ENCODE data around the gene SOX10.
A peak's percentile ranks its signal among the peaks of the same experiment; 100 is the strongest.

The SOX10 gene

GRCh38 chr22:37983860-37984791 lies at the start of gene SOX10:
Gene SOX10 (minus strand): TSS chr22:37984555. CDS start chr22:37983784, 771 bp downstream.
- peak in 9 of 14 donors; percentile 39 to 78 (median 61) for DNase-seq

DNA sequence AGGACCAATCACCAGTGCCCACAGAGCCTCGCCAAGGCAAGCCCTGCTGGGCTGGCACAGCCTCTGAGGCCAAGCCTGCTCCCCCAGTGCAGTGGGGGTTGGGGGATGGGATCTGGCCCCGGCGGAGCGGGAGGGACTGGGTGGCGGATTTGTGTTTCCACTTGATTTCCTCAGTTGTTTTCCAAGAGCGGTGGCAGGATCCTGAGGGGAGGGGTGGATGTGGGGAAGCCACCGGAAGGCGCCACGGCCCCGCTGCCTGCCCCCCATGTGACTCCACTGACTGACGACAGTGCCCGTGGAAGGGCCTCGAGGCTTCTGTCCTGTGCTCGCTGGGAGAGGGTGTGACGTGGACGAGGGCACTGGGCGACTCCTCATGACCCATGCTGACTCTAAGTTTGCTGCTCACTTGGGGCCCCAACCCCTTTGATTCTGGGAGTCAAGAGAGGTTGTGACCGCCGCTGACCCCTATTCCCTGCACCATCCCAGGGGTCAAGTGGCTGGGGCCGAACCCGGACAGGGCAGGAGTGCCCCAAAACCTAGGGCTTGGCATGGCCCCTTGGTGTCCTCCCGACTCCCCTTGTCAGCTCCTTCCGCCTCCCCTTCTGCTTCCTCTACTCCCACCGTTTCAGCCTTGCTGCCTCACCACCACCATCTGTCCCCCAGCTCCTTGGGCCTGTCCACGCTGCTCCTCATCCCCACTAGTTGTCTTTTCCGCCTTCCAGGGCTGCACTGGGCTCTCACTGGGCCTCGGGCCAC lies 49.3 kb upstream of the SOX10 start:
- DNase-seq: peak in 12 of 14 donors; percentile 51 to 94 (median 83)

DNA sequence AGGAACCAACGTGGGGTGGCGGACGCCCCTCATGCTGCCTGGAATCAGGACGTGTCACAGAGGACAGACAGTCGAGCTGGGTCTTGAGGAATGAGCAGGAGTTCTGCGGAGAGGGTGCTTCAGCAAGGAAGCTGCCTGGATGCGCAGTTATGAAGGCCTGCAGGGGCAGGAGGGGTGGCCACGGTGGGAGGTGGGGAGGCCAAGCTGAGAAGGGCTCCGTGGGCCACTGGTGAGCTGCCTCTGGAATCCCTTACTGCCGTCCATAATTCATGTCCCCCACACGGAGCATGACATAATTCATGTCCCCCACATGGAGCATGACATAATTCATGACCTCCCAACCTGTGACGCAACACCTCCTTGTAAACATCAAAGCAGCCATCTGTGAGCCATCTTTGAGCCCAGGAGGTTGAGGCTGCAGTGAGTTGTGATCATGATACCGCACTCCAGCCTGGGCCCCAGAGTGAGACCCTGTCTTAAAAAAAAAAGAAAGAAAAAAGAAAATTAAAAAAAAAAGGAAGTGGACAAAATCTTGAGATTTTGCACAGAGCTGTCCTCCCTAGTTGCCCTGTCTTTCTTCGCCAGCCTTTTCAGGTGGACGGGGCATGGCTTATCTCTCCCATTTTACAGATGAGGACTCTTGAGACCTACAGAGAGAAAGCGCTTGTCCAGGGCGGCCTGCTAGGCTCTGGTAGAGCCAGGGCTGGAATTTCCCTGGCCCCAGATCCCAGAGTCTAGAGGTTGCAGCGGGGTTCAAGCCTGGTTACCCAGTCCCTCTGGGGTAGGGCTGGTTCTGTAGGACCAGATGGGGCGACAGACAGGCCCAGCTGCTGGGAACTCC lies 48.5 kb upstream of the SOX10 start:
- no peak for DNase-seq

DNA sequence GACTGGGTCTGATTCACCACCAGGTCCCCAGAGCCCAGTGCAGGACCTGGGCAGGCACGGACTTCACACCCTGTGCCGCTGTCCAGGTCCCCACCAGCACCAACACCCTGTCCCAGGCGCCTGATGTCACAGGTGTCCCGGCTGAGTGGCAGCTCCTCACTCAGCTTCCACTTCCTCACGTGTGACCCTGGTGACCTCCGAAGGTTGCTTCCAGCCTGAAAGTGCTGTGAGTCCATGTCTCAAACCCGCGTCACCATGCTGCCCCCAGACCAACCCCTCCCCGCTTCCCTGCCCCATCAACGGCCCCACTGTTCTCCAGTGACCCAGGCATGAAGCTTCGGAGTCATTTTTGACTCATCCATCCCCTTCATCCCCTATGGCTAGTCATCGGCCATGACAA lies 47.1 kb upstream of the SOX10 start:
- DNase-seq: peak in 2 of 14 donors; percentile 40 to 65

- no peak for DNase-seq
Measured at GRCh38 chr22:38030311-38031133, 46.2 kb upstream of the SOX10 start.

DNA sequence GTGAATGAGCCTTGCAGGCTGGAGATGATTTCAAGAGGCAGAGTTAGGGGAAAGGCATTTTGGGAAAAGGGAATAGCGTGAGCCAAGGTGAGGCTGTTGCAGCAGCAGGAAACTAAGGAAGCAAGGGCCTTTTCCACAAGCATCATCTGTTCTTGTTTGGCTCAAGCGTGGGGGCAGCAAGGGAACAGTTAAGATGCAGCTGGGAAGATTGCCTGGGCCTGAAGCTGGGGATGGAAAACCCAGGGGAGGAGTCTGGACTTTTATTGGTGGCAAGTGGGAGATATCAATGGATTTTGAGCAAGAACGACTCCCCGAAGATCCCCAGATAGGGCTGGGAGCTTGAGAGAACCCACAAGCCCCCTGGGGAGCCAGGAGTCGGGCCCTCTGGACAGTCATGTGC lies 45.5 kb upstream of the SOX10 start:
- DNase-seq: no peak

- DNase-seq: no peak
Measured at GRCh38 chr22:38029370-38029769, 45.0 kb upstream of the SOX10 start.

GRCh38 chr22:38028344-38029130 lies 44.2 kb upstream of the SOX10 start:
- no peak for DNase-seq

DNA sequence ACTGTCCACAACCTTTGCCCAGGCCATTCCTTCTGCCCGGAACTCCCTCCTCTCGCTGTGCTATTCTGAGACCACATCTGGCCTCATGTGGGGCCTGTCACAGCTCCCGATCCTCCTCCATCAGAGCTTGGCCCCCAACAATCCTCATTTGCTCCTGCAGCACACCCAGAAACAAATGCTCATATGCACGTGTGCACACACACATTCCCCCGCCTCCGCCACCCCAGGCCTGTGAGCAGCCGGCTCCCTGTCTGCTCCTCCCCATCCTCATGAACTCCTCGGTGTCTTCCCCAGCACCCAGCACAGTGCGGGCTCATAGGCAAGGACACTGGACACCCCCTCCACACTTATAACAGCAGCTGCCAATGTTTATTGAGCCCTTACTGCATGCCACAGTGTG lies 43.1 kb upstream of the SOX10 start:
- DNase-seq: peak in 2 of 14 donors; percentile 41 to 50

DNA sequence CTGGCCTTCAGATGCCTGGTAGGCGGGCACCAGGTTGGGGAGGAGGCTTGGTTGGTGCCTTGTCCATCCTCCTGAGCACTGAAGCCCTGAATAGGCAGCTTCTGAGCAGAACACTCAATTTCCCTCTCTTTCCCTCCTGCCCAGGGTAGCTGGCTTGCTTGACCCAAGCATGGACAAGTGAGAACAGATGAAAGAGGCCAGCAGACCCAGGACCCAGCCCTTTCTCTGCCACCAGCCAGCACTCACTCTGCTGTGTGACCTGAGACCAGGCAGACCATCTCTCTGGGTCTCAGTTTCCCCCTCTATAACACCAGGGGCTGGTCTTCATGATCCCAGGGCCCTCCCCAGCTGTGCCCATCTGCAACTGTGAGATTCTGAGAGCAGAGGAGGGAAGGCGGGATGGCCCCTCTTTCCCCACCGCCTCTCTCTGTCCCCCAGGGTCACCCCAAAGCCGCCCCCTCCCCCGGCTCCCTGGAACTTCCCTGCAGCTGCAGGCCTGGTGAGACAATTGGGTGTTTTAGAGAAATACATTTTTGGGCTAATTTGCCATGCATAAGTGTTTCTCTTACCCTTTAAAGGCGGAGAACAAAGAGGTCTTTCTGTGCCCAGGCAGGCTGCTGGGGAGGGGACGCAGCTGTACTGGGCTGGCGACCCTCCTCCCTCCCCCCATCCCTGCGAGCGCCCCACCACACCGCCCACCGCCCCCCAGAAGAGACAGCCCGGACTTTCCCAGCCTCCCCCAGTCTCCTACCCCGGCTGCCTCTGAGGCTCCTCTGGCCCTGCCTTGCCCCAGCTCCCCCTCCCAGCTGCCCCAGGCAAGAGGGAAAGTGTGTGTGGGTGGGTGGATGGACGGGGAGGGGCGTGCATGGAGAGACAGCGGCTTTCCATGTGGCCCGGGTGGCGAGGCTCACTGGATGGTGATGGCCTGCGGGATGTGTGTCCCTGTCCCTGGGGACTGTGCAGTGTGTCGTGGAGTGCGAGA lies 42.1 kb upstream of the SOX10 start:
- peak in 6 of 14 donors; percentile 41 to 78 (median 62) for DNase-seq

DNA sequence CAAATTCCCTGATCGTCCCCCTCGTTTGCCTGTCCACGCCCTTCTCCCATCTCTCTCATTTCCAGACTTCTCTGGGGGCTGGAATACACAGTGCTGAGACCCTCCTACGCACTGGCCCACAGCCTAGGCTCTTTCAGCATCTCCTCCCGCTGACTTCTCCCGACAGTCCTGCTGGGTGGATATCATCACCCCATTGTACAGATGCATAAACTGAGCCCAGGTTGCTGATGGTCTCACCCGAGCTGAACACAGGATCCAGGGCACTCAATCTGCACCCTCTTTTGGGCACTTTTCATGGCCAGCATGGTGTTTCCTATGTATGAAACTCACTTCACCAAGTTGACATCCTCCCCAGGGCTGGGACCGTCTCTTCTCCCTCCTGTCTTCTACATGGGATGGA lies 41.2 kb upstream of the SOX10 start:
- no peak for DNase-seq

DNA sequence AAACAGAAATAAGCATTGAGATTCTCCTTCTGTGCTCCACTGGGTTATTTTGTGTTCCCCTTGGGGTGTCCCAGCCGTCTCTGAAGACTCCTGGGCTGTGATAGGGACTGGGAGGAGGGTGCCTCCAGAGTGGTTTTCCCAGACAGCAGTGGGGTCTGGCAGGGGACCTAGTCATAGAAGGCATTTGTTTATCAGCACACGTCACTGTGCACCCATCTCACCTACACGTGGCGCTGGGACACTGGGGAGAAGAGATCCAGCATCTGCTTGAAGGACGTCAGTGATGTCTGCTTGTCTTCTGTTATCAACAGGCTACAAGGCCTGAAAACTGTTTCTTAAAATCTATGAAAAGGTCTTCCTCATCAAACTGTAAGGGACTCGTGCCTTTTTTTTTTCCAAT lies 38.7 kb upstream of the SOX10 start:
- no peak for DNase-seq

DNA sequence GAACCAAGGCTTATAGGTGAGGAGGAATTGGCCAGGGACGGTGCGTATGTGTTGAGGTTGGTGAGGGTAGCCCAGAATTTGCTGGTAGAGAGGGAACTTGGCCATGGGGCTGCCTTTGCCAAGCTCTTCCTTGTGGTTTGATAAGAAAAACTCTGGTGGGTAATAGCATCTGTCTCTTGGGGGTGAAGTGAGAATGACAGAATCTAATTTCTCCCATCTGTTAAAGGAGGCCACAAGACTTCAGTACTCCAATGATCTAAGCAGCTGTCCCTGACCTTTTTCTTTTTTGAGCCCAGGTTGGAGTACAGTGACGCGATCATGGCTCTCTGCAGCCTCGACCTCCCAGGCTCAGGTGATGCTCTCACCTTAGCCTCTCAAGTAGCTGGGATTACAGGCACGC lies 36.9 kb upstream of the SOX10 start:
- no peak for DNase-seq

DNA sequence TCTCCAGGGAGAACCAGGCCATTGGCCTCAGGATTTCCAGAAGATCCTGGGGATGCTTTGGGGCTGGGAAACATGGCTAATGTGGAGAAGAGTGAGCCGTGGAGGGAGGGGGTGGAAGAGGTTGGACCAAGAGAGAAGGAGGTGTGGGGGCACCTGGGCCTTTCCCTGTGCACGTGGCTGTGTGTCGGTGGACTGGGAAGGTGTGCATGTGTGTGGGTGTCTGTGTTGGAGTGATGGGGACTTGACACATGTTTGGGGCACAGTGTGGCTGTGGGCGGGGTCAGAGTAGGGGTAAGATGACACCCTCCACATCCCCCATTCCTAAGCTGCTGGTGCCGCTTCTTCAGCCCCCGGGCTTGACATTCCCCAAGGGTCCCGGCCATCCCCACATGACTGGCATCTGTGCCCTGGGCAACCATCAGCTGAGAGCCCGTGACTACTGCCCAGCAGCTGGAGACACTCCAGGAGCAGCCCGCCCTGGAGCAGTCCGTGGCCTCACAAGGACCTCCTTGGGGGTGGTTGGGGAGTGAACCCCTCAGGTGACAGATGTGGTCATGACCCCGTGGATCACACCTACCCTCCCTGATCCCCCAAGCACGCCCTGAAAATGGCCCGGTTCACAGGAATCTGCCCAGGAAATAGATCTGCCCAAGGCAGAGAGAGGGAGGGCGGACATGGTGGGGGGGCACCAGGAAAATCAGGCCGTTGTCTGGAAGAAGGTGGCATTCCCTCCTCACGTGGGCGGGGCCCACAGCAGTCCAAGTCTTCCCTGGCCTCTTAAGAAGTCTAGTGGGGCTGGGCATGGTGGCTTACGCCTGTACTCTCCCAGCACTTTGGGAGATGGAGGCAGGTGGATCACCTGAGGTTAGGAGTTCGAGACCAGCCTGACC lies 34.8 kb upstream of the SOX10 start:
- DNase-seq: peak in 2 of 14 donors; percentile 30 to 38

DNA sequence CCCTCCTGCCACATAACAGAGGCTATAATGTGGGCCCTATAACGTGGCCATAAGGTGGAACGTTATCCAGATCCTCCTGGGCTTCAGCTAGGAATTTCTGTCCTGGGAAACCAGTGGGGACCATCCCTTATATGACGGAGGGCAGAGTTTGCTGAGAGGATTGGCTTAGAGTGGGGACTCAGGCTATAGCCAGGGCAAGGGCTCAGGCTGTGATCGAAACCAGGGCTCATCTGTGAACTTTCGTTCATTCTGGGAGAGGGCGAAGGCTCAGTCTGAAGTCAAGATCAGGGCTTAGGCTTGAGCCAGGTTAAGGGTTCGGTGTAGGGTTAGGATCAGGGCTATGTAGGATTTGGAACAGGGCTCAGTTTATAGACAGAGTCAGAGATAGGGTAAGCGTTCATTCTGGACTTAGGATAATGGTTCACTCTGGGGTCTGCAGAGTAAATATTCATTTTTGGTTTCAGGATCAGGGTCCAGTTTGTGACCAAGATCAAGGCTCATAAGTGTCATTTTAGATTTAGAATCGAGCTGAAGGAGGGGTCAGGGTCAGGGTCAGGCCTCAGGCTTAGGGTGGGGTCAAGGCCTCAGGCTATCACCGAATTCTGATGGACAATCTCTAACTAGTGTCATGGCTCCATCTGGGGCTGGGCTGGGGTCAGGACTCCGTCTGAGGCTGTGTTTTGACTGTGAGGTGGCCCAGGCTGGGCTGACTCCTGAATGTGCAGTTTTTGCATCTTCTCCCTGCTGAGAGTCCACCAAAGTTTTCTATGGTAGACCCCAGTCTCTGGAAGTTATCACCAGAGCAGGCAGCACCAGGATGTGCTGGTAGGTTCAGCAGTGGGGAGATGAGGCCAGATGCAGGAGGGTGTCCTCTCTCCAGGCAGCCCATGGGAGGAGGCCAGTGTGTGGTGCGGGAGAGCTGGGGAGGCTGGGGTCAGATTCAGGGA lies 33.9 kb upstream of the SOX10 start:
- no peak for DNase-seq

GRCh38 chr22:38017272-38017920 lies 33.0 kb upstream of the SOX10 start:
- peak in 12 of 14 donors; percentile 21 to 85 (median 72) for DNase-seq

Measured in C1 segment of cervical spinal cord (tissue), 14 donors.